ENCODE results near the gene PIH1D1.

DNA sequence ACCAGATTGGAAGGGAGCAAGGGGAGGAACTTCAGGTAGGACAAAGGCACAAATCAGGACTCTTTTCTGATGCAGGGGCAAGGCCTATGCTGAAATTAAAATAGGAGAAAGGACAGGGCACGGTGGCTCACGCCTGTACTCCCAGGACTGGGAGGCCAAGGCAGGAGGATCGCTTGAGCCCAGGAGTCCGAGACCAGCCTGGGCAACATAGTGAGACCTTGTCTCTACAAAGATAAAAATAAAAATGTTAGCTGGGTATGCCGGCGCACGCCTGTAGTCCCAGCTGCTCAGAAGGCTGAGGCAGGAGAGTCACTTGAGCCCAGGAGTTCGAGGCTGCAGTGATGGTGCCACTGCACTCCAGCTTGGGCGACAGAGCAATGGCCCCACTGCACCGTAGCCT lies 15.9 kb downstream of the PIH1D1 start:
- no peak for TF ChIP-seq SP1 (CRISPR knock-in tag; conservative IDR thresholded peaks at IDR 0.05)
- TF ChIP-seq, protein P1, sequence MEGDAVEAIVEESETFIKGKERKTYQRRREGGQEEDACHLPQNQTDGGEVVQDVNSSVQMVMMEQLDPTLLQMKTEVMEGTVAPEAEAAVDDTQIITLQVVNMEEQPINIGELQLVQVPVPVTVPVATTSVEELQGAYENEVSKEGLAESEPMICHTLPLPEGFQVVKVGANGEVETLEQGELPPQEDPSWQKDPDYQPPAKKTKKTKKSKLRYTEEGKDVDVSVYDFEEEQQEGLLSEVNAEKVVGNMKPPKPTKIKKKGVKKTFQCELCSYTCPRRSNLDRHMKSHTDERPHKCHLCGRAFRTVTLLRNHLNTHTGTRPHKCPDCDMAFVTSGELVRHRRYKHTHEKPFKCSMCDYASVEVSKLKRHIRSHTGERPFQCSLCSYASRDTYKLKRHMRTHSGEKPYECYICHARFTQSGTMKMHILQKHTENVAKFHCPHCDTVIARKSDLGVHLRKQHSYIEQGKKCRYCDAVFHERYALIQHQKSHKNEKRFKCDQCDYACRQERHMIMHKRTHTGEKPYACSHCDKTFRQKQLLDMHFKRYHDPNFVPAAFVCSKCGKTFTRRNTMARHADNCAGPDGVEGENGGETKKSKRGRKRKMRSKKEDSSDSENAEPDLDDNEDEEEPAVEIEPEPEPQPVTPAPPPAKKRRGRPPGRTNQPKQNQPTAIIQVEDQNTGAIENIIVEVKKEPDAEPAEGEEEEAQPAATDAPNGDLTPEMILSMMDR (IDR thresholded peaks at IDR 0.05): no peak
- TF ChIP-seq, protein P2, sequence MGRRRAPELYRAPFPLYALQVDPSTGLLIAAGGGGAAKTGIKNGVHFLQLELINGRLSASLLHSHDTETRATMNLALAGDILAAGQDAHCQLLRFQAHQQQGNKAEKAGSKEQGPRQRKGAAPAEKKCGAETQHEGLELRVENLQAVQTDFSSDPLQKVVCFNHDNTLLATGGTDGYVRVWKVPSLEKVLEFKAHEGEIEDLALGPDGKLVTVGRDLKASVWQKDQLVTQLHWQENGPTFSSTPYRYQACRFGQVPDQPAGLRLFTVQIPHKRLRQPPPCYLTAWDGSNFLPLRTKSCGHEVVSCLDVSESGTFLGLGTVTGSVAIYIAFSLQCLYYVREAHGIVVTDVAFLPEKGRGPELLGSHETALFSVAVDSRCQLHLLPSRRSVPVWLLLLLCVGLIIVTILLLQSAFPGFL (CRISPR knock-in tag; IDR thresholded peaks at IDR 0.05; ENCODE audit: borderline replicate concordance): no peak
- no peak for TF ChIP-seq ZNF416 (CRISPR knock-in tag; IDR thresholded peaks at IDR 0.05)
- TF ChIP-seq, protein P3, sequence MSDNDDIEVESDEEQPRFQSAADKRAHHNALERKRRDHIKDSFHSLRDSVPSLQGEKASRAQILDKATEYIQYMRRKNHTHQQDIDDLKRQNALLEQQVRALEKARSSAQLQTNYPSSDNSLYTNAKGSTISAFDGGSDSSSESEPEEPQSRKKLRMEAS (CRISPR knock-in tag; IDR thresholded peaks at IDR 0.05): no peak
- no peak for TF ChIP-seq FOXJ3 (CRISPR knock-in tag; IDR thresholded peaks at IDR 0.05; ENCODE audit: borderline replicate concordance)
- TF ChIP-seq, protein P4, sequence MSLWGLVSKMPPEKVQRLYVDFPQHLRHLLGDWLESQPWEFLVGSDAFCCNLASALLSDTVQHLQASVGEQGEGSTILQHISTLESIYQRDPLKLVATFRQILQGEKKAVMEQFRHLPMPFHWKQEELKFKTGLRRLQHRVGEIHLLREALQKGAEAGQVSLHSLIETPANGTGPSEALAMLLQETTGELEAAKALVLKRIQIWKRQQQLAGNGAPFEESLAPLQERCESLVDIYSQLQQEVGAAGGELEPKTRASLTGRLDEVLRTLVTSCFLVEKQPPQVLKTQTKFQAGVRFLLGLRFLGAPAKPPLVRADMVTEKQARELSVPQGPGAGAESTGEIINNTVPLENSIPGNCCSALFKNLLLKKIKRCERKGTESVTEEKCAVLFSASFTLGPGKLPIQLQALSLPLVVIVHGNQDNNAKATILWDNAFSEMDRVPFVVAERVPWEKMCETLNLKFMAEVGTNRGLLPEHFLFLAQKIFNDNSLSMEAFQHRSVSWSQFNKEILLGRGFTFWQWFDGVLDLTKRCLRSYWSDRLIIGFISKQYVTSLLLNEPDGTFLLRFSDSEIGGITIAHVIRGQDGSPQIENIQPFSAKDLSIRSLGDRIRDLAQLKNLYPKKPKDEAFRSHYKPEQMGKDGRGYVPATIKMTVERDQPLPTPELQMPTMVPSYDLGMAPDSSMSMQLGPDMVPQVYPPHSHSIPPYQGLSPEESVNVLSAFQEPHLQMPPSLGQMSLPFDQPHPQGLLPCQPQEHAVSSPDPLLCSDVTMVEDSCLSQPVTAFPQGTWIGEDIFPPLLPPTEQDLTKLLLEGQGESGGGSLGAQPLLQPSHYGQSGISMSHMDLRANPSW (CRISPR knock-in tag; conservative IDR thresholded peaks at IDR 0.05; ENCODE audit: low read depth): no peak
- no peak for TF ChIP-seq NFYB (CRISPR knock-in tag; conservative IDR thresholded peaks at IDR 0.05; ENCODE audit: low read depth)
